ENCODE data around the gene NAPG.
A peak's percentile ranks its signal among the peaks of the same experiment; 100 is the strongest.
"Not testable (repeated sequence)": the region's sequence is repeated elsewhere in the genome, so short reads cannot be mapped to it uniquely, and the experiment has no call there.

NAPG gene

DNA sequence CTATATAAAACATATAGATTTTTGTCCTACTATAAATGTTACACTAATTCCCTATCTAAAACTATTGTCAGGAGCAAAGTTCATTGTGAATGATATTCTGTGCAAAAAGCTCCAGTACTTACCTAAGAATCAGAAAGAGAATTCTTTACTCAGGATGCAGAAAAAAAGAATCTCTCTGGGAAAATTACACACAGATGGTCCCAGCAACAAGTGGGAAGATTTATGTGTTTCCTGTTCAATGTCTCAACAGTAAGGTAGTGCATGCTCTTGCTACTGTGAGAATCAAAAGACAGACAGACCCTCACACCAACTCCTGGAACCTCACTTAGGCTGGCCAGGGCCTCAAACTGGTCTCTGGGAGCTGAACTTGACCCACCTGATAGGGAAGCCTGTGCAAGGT is 11.2 kb upstream of the NAPG start:
- no peak for DNase-seq

DNA sequence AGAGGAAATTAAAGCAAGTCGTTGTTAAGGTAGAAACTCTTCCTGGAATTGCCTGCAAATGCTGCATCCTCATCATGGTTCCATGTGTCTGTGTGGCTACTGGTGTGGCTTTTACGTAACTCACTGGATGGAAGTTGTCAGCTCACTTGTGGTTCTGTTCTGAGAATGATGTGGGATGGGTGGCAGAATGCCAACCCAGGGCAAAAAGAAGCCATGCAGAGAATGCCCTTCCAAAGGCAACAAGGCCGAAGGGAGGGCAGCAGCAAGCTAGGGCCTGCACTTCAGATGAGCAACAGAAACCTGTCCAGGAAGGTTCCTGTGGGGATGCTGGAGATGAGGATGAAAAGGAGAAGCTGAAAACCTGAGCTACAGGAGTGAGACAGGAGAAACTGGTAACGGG is 10.4 kb upstream of the NAPG start:
- no peak for DNase-seq

DNA sequence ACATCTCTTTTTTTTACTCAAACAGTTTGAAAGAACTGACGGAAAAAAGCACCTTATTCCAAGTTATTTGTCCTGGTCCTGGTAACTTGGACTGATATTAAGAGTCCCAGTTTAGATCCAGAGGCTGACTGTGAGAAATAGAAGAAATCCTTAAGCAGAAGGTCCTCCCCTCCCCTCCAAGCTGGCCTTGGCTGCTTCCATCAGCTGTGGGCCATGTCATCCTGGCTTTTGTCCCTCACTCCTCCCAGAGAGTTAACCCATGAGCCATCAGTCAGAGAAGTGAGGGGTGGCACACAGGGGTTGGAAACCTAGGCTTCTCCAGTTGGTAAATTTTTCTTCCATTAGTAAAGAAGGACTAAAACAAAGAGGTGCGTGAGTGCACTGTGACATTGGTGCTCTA is 9.7 kb upstream of the NAPG start:
- DNase-seq, result no peak

DNA sequence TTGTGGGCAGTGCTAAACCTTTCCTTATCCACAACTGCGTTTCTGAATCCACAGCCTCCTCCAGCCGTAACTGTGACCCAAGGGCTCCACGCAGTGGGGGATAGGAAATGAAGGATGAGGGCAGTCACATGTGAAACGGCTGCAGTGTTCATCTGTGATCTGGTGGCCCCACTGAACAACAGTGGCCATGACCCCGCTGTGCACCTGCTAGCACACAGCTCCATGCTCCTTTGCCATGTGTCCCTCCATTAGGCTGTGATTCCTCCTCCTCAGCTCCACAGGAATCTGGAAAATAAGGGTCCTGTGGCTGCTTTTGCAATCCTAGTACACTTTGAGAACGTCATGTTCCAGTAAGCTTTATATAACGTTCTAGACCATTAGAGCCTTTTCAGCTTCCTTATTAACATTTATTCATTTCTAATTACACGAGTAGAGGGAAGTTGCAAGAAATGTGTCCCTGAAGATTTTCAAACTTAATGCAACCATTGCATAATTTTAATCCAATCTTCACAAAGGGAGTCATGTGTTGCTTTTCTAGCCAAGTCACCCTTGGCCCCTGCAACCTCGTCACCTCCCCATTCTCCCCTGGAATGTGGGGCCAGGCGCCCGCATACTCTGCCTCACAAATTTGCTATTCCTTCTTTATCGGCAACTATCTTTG is 7.1 kb upstream of the NAPG start:
- DNase-seq, result no peak

DNA sequence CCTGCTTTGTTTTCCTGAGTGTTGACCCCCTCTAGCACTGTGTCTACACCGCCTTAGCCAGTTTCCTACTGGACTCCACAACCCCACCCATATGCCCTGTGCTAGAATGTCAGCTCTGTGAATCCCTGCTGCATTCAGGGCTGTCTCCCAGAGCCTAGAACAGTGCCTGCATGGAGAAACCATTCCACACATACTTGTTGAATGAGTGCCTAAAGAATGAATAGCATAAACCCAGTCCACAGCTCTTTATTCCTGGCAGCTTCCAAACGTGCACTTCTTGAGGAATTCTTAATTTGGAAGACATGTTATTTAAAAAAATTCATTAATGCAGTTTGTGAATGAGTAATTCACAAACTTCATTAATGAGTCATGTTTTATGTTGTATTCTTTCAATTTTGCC is 6.5 kb upstream of the NAPG start:
- DNase-seq, result no peak

DNA sequence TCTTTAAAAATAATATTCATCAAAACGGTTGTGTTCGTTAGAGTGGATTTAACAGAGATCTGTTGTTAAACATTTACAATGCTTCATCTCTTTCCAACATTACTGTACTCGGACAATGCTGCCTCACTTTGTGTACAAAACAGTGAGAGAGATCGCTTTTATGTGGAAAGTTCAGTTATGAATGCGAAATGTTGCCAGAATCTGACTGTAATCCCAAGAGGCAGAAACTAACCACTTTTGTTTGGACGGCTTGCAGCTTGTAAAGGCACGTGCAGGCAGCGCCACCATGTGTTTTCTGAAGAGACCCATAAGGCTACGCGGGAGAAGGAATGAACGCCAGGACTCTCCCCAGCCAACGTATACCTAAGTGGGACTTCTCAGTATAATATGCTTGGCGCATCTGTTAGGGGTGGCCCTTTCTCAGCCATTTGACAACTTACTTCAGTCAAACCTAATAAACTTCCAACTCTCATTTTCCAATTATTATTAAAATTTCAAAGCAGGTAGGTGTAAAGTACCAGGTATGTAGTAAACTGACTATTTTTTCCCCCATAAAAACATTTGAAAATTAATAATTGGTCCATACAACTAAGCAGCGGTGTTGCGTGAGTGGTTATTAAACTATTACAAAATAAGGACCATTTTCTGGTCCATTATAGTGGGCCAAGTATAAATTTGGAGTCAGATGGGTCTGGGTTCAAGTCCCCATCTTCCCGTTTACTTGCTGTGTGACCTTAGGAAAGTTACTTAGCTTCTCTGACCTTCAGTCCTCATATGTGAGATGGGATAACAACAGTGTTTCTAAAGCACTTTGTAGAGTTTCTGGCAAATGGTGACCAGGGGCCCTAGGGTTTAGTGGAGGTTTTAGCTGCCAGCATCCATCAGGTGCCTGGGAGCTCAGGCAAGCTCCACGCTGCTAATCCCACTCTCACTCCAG is 5.6 kb upstream of the NAPG start:
- DNase-seq, result peak; percentile 20 to 24

DNA sequence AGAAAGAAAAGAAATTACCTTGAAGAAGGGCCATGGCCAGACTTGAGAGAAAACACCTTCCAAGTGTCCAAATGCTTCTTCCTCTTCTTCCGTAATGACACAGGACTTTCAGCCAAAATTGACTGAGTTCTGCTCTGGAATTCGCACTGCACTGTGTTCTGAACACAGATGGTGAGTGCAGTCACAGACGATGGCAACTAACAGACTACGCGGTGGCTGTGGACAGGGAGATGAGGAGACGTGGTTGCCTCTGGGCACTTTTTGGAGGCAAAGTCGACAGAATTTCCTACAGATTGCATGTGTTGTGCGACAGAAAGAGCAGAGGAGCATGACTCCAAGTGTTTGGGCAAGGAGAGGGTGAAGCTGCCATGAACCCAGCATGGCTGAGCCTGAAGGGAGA is 4.3 kb upstream of the NAPG start:
- DNase-seq, result no peak

DNA sequence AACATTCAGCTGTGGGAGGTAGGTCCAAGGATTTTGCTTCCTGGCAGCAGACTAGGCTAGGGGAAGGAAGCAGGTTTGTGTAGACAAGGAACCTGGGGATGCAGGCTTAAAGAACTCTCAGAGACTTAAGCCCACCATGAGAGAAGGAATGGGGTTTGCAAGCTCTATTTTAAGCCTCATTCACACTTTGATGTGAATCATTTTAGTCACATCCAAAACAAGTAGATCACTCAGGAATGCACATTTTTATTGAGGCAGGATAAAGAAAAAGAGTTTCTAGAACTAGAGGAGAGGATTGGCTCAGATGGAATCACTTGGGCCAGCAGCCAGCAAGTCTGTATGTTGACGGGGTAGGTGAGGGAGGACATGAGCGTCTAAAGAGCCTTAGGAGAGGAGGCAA is 3.3 kb upstream of the NAPG start:
- no peak for DNase-seq

DNA sequence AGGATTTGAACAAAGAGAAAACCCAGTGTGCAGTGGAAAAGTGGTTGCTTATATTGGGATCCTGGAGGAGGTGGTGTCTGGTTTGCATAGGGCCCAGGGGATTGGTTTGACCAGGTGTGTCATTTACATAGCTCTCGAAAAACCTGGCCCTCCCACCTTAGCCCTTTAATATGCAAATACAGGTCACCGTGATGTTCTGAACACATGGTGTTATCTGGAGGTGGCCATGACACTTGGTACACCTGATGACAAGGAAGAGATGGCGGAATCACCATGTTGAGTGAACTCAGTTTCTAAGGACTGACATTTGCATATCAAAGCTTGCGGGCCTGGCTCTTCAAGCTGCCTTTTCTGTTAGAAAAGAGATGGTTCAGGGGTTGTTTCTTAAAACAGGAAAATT is 2.3 kb upstream of the NAPG start:
- no peak for DNase-seq

DNA sequence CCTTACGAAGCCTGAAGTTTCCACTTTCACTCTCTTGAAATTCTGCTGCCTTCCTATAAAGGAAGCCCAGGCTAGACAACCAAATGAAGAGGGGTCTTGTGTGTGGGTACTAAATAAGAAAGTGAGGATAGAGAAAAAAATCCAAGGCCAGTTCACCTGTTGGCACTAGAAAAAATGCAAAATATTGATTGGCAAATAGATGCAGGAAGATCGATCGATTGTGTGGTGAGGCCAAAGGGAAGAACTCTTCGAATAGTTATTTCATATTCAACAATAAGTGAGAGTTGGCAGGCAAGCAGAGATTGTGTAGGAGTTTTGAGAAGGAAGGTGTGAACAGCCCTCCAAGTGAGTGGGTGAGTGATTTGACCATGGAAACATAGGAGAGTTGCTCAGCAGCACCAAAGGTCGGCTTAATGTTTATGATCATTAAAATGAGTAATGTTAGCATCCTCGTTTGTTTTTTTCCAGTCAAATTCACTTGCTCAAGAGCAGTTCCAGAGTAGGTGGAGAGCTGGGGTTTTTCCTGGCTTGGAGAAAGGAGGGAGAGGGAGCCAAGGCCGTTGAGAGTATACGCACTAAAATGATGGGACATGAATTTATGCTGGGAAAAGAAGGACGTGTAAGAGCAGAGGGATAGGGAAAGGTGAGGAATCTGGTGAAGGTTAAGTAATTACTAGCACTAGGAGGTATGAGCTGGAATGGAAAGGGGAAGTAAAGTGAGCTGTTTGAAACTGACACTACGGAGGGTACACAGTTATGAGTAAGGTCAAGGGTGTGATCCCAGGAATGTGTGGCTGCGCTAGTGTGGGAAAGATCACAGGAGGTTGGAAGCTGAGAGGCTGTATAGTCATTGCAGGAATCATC is 1.1 kb upstream of the NAPG start:
- DNase-seq, result no peak

DNA sequence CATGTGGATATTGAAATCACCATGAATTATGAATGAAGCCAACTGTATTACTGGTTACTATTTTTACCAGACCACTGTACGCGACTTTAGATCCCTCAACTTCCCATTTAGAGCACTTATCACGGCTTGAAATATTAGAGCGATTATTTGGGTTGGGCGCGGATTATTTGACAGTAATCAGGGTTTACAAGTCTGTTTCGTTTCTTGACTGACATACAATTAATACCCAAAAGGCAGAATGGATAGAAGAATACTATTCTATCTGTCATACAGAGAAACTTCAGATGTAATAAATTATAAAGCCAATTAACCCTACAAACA is 496 bp upstream of the NAPG start:
- no peak for DNase-seq

DNA sequence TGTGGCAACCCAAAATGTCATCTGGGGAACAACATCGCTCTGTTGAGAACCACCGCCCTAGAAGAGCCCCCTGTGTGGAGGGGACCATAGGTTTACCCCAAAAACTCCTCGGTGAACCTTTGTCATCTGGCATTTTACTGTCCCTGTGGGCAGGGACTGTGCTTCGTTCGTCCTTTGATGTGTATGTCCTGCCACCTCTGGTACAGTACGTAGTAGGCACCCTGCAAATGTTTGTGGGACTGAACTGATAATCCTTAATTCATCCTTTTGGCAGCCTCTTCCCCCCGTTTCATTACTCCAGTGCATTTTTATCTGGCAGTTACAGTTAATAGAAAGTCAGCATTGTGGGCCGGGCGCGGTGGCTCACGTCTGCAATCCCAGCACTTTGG is 728 bp downstream of the NAPG start:
- DNase-seq, result no peak

DNA sequence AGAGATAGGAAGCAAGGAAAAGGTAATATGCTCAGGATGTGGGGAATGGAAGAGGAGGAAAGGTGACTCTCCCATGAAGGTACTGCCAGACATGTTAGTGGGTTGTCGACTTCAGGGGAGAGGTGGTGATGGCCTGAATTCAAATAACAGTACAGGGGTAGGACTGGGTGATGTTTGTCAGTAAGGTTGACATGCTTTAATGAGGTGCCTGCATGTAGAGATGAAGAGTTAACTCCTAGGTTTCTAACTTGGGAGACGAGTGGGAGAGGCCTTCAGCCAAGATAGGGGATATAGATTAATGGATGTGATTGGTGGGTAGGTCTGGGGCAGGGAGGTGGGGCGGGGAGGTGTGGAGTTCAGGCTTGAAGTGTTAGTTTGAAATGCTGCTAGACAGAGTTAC is 2.6 kb downstream of the NAPG start:
- DNase-seq, result no peak

DNA sequence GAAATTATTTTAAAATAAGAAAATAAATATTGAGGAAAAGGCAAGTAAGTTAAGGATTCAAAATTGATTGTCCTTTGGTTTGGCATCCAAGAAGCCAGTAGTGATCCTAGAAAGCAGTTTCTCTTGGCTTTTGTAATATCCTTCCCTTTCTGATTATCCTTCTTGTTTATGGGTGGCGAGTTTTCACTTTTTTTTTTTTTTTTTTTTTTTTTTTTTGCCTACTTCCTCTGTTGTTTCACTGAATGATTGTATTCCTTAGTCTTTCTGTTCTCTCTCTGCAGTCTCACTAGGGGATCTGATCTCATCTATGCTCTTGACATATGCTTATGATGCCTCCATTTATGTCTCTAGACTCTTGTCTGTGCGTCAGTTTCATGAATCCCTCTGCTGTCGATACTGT is 4.2 kb downstream of the NAPG start:
- no peak for DNase-seq

DNA sequence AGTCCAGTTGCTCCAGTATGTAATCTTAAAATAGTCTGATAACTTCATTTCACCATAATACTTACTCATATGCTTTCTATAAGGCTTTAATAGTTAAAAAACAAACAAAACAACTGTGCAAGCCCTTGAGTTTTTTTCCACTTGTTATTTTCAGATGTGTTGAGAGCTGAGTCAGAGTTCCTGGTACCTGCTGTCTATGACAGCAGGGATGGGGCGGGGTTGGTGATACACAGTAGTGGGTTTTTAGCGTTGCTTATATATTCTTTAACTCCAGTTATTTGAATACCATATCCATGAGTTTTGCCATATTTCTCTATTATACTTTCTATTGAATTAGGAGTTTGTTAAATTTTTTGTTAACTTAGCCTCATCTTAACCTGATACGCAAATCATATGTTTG is 5.0 kb downstream of the NAPG start:
- DNase-seq, result no peak

DNA sequence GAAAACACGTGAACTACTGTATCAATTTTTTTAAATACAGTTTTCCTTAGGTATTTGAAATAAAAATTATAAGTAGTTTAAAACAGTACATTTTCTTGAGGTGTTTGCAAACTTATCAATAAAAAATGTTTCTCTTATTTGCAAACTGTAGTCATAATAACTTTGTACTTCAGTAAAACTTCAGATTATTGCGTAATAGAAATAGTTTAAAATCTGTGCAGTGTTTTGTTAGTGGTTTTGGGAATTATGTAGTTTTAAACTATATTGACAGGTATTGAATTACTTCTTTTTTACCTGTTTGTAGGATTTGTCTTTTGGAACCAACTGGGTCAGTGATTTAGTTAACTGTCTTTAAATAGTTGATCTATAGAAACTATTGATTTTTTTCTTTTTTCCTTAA is 7.3 kb downstream of the NAPG start:
- DNase-seq, result no peak

DNA sequence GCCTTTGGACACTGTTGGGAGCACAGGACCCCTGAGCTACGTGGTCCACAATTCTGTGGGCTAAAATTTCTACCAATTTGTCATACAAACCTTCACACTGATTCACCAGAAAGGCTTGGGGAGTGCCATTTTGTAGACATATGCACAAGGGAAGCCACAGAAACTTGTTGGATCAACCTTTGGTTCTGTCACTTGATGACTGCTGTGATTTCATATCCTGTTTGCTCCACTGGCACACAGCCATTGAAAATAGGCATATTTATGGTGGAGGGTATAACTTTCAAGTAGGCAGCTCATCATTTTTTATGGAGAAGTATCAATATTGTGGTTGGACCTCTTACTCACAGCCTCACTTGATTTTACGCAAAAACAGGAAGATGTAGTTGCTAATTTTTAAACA is 10.5 kb downstream of the NAPG start:
- DNase-seq, result no peak

DNA sequence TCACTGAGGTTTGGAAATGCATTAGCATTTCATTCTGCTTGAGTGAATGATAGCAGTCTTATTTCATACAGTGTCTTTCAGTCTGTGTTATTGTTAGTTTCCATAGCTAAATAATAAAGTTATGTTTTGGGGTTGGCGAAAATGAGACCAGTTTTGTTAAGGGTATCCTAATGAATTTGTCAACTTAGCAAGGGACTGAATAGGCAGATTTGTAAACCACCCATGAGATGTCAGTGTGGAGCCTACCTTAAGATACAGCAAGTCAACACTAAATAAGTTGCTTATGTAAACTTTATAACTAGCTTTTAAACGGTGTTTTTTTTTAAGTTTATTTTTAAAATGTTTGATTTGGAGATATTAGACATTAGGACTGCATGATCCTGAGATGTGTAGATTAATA is 11.9 kb downstream of the NAPG start:
- no peak for DNase-seq

DNA sequence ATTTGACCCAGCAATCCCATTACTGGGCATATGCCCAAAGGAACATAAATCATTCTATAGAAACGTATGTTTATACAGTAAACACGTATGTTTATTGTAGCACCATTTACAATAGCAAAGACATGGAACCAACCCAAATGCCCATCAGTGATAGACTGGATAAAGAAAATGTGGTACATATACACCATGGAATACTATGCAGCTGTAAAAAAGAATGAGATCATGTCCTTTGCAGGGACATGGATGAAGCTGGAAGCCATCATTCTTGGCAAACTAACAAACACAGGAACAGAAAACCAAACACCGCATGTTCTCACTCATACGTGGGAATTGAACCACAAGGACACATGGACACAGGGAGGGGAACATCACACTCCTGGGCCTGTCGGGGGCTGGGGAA is 13.3 kb downstream of the NAPG start:
- DNase-seq, result not testable (repeated sequence)

DNA sequence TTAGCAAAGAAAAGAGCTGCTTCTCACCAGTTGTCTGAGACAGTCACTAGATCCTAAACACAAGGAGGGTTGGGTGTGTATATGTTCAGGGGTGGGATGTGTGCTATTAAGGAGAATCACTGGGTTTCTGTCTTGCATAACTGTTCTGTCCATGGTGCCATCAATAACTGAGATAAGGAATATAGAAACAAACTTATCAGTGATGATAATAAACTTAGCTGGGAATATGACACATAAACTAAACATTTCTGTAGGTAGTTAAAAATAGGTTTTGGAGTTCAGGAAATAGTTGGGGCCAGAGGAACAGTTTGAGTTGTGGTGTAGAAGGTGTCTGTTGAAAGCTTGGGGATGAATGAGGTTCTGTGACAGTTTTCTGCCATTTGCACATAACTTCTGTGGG is 17.4 kb downstream of the NAPG start:
- DNase-seq, result no peak

DNA sequence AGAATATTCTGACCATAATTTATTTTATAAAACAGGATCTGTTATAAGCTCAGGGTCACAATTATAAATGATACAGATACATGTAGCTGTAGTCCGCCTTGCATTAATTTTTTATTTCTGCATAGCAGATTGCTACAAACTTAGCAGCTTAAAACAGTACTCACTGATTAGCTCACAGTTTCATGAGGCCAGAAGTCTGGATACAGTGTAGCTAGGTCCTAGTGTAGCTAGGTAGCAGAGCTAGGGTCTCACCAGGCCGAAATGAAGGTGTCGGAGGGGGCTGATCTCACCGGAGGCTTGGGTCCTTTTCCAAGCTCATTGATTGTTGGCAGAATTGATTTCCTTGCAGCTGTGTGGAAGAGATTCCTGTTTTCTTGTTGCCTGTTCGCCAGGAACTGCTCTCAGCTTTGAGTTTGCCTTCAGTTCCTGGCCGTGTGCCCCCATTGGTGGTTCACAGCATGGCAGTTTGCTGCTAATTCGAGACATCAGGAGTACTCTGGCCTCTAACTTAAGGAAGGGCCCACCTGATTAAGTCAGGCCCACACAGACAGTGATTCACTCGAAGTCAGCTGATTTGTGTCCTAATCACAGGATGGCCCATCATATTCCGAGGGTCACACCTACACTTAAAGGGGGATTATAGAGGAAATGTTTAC is 18.4 kb downstream of the NAPG start:
- no peak for DNase-seq

DNA sequence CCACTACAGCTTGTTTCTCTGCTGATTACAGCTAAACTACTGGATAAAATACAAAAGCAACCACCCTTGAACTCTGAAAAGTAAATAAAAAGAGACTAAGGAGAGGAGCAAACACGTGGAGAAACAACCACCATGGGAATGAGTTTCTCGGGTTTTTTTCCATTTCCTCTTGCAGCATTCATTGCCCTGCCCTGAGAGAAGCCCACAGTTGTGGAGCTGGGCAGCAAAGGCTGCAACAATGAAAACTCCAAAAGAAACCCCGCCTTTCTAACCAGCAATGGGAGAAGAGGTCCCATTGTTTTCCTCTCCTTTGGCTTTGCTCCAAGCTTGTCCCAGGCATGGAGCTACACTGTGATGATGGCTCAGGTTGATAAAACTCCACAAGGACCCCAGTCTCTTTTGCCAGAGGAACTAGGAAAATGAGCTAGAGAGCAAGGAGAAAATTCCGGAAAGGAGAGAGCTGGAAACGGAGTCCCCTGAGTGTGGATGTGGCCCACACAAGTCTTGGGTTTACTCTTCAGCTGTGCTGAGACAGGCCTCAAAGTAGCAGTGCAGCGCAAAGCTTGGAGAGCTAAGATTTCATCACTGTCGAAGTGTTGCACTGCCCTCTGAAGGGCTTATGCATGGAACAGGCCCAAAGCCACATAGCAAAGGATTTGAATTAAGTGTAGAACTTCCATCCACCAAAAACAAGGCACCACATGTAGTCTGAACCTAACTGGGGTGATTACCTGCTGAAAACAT is 20.9 kb downstream of the NAPG start:
- no peak for DNase-seq

DNA sequence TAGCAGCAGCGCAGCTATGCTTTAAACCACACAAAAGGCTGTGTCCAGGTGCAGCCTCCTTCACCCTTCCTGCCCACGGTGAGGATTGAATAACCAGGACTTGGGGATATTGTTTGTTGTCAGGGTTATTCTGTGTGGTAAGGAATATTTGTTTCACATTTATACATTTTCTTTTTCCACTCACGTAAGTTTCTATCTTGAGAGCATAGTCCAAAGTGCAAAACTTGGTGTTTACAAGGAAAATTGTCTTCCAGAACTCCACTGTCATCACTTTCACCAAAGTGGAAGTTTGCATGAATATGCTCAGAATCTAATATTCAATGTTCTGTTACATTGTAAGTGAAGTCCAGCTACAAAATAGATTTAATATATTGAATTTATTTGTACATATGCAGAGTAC is 26.4 kb downstream of the NAPG start:
- no peak for DNase-seq
